ENCODE data around the gene RPL12. TPM values are rescaled to one million over a fixed set of nuclear protein-coding genes. Genes with fewer than 3 reads are reported as not detected.

Gene RPL12
- total and polyA plus RNA-seq, 9 of the 15 experiments (the other 6 are each of a cell fraction or from before 2014, with no cell fraction given), result 1,614 to 4,558 (median 2,531) TPM

DNA sequence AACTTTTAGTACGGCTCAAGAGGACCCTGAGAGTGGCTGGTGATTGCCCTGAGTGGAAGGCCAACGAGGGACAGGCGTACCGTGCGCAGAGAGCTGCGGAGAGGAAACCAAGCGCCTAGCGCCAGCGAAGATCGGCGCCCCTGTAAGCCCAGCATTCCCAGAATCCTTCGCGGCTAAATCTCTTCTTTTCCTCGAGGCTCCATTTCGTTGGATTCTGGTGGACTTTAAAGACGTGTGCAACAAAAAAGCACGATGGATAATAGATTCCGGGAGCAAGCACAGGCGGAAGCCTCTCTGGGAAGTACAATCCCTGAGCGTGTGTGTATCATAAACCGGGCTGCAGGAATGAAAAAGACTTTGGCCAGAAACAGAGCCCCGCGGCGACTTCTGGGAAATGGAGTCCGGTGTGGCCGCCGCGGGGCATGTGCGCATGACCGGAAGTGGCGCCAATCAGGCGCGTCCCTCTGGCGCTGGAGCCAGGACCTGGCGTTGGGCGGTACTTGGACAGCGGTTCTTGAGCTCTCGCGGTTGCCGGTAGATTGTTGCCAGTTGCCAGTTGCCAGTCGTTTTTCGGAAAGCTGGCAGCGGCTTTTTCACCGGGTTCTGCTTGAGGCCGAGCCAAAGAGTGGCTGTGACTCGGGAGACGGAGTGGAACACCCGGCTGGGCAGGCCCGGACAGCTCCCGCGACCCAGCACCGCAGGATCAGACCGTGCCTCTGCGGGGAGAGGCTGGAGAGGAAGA is 27.1 kb downstream of the RPL12 start, which contains the start of gene ZNF79 (continued):
- TF ChIP-seq, protein P1, sequence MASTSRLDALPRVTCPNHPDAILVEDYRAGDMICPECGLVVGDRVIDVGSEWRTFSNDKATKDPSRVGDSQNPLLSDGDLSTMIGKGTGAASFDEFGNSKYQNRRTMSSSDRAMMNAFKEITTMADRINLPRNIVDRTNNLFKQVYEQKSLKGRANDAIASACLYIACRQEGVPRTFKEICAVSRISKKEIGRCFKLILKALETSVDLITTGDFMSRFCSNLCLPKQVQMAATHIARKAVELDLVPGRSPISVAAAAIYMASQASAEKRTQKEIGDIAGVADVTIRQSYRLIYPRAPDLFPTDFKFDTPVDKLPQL (IDR thresholded peaks at IDR 0.05; ENCODE audit: extremely low read depth, insufficient read length), result peak; percentile 94
- TF ChIP-seq ZNF589 (CRISPR knock-in tag; IDR thresholded peaks at IDR 0.05; ENCODE audit: low read depth), result no peak
- peak in 1 of 2 experiments; percentile 51; a peak in 2 of 4 replicates for TF ChIP-seq MAZ (CRISPR knock-in tag; conservative IDR thresholded peaks at IDR 0.05 in 1 of 2, IDR thresholded peaks at IDR 0.05 in 1 of 2)
- no peak for TF ChIP-seq KDM2B (CRISPR knock-in tag; IDR thresholded peaks at IDR 0.05)
- TF ChIP-seq, protein P2, sequence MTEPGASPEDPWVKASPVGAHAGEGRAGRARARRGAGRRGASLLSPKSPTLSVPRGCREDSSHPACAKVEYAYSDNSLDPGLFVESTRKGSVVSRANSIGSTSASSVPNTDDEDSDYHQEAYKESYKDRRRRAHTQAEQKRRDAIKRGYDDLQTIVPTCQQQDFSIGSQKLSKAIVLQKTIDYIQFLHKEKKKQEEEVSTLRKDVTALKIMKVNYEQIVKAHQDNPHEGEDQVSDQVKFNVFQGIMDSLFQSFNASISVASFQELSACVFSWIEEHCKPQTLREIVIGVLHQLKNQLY (CRISPR knock-in tag; conservative IDR thresholded peaks at IDR 0.05), result 0 out of 4 replicates have a peak, but pooled peaks of 1 of the 2 experiments have one; percentile 34
- TF ChIP-seq JUN (IDR thresholded peaks at IDR 0.05; ENCODE audit: borderline replicate concordance, low read depth, low read length), result 0 out of 2 replicates have a peak, but pooled peaks have one; percentile 20
- TF ChIP-seq JUN (CRISPR knock-in tag; IDR thresholded peaks at IDR 0.05; ENCODE audit: borderline replicate concordance), result no peak
- TF ChIP-seq YY1 (IDR thresholded peaks at IDR 0.05; ENCODE audit: borderline replicate concordance in 1 of 3, control insufficient read depth in 1 of 3, extremely low read depth in 1 of 3, insufficient read depth in 3 of 3, insufficient read length in 1 of 3, insufficient replicate concordance in 2 of 3, low read depth in 1 of 3, low read length in 2 of 3), result peak in 2 of 3 experiments; percentile 59 to 70
- peak; percentile 80 for TF ChIP-seq ZFX (CRISPR knock-in tag; IDR thresholded peaks at IDR 0.05)
- TF ChIP-seq U2AF2 (optimal IDR thresholded peaks at IDR 0.05; ENCODE audit: low read depth, low read length), result no peak
- no peak for TF ChIP-seq ARID1B (IDR thresholded peaks at IDR 0.05)
- TF ChIP-seq CGGBP1 (CRISPR knock-in tag; IDR thresholded peaks at IDR 0.05), result peak; percentile 29; the same call in 1 of the 2 replicates
- peak in 1 of 3 experiments; percentile 74; a peak in 2 of 6 replicates for TF ChIP-seq ZBTB11 (CRISPR knock-in tag; IDR thresholded peaks at IDR 0.05)
- TF ChIP-seq SAFB2 (IDR thresholded peaks at IDR 0.05; ENCODE audit: borderline replicate concordance, low read depth, low read length, severe bottlenecking), result no peak
- 0 out of 2 replicates have a peak, but pooled peaks have one; percentile 22 for TF ChIP-seq HDAC2 (IDR thresholded peaks at IDR 0.05)
- TF ChIP-seq POLR2H (tag; IDR thresholded peaks at IDR 0.05; ENCODE audit: low read depth), result peak; percentile 75
- no peak for TF ChIP-seq HOXB6 (CRISPR knock-in tag; IDR thresholded peaks at IDR 0.05; ENCODE audit: borderline replicate concordance)
- TF ChIP-seq SP2 (IDR thresholded peaks at IDR 0.05; ENCODE audit: extremely low read depth, low read depth, low read length, poor library complexity, severe bottlenecking), result no peak
- TF ChIP-seq MTA1 (IDR thresholded peaks at IDR 0.05; ENCODE audit: borderline replicate concordance), result peak; percentile 97

All from K562 (cell line).